ENCODE measurements around the gene C9.

Gene C9

DNA sequence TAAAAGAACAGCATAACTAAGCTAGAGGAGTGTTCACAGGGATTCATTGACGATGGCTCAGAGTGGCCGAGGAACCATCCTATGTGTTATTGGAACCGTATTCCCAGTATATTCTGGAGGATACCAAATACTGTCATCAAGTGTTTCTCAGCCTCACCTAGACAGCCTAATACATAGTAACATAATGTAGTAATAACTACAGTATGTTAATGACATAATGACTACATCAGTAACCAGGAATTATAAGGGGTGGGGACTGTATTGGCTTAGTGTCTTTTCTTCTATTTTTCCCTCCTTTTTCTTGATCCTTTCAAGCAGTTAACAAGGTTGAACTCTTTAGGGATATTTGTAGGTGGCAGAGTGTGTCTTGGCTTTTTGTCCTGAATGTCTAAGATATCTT is 26.6 kb upstream of the C9 start:
- no peaks in the 10 kb centered on the region for H3K4me1 Mint-ChIP-seq (ENCODE audit: low read depth)
- H3K27me3 Mint-ChIP-seq = no peaks in the 10 kb centered on the region
- H3K4me3 Mint-ChIP-seq = no peak overlapping the region
- no peak for DNase-seq
- no peaks in the 10 kb centered on the region for H3K9me3 Mint-ChIP-seq
- H3K27ac Mint-ChIP-seq = no peak overlapping the region
- H3K36me3 Mint-ChIP-seq (ENCODE audit: low read depth) = no peaks in the 10 kb centered on the region

DNA sequence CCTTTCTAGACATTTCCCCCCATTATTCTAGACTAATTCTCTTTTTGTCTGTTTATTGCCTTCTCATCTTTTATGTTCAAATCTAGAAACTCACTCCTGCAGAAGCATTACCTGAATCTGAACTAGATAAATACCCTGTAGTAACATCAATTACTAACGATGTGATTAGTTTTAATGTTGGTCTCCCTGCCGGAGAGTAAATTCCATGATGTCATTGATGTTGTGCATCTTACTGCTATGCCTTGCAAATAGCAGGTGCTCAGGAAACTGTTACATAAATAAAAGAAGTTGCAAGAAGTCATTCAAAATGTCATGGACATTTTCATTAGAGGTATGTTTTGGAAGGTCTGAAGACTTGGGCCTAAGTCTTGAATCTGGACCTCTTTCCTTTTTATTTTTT is 23.0 kb upstream of the C9 start:
- no peaks in the 10 kb centered on the region for H3K4me1 Mint-ChIP-seq (ENCODE audit: low read depth)
- H3K36me3 Mint-ChIP-seq (ENCODE audit: low read depth) = no peaks in the 10 kb centered on the region
- H3K27ac Mint-ChIP-seq = no peak overlapping the region
- DNase-seq = no peak
- H3K4me3 Mint-ChIP-seq = no peak overlapping the region
- H3K27me3 Mint-ChIP-seq = no peaks in the 10 kb centered on the region
- H3K9me3 Mint-ChIP-seq = no peaks in the 10 kb centered on the region

DNA sequence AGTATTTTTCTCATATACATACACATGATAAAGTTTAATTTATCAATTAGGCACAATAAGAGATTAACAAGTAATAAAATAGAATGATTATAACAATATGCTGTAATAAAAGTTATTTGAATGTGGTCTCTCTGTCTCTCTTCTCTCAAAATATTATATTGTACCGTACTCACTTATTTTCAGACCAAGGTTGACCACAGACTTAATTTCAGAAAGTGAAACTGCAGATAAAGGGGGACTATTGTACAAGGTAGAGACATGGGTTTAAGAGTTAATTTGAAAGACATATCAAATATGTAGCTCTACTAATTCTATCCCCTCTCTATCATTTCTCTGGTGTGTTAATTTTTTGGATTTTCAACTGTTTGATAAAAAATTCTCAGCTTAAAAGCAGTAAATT is 20.0 kb upstream of the C9 start:
- no peak for DNase-seq
- Mint-ChIP-seq H3K27ac (no peak overlapping the region), H3K4me3 (no peak overlapping the region), H3K27me3 (no peaks in the 10 kb centered on the region), H3K36me3 (ENCODE audit: low read depth) (no peaks in the 10 kb centered on the region), H3K4me1 (ENCODE audit: low read depth) (no peaks in the 10 kb centered on the region), H3K9me3 (no peaks in the 10 kb centered on the region)

DNA sequence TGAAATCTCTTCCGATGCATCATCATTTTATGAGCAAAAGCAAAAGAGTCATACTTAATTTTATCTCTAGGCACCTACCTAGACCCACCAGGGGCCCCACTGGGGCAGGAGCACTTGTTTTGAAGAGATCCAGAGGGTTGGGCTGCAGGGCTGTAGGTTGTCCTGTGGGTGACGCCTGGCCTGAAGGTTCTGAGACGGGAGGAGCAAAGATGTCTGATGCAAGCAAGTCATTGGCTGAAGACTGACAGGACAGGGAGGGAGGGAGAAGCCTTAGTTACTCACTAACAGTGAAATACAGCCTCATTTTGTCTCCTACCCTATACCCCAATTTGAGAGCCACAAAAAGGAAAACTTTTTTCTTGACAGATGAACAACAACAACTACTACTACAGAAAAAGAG is 17.1 kb upstream of the C9 start:
- H3K27ac Mint-ChIP-seq = no peak overlapping the region
- no peaks in the 10 kb centered on the region for H3K4me1 Mint-ChIP-seq (ENCODE audit: low read depth)

DNA sequence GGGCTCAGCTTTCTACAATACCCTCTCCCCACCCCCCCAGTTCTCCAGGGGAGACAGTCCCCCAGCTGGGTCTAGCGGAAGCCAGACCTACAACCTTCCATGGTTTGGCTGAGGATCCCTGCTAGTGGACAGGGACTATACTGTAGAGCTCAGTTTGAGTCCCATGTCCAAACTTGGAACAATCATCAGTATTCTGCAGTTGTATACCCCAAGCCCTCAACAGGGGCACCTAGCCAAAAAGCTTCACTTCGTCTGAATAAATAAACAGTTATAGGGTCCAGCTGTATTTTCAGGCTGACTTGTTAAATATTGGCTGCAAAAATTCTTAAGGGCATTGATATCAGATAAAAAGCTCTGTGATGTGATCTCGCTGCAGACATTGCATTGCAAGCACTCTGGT is 15.4 kb upstream of the C9 start:
- H3K4me1 Mint-ChIP-seq (ENCODE audit: low read depth) = no peaks in the 10 kb centered on the region
- H3K4me3 Mint-ChIP-seq = no peak overlapping the region
- no peak for DNase-seq
- no peaks in the 10 kb centered on the region for H3K36me3 Mint-ChIP-seq (ENCODE audit: low read depth)
- no peaks in the 10 kb centered on the region for H3K9me3 Mint-ChIP-seq
- peaks cover 15% of the 10 kb centered on the region for H3K27me3 Mint-ChIP-seq
- no peak overlapping the region for H3K27ac Mint-ChIP-seq

More for the DNA sequence above, 17.1 kb upstream of the C9 start:
- Mint-ChIP-seq H3K9me3 (no peaks in the 10 kb centered on the region), H3K36me3 (ENCODE audit: low read depth) (no peaks in the 10 kb centered on the region), H3K4me3 (no peak overlapping the region), H3K27me3 (peaks cover 3% of the 10 kb centered on the region)
- DNase-seq = no peak

DNA sequence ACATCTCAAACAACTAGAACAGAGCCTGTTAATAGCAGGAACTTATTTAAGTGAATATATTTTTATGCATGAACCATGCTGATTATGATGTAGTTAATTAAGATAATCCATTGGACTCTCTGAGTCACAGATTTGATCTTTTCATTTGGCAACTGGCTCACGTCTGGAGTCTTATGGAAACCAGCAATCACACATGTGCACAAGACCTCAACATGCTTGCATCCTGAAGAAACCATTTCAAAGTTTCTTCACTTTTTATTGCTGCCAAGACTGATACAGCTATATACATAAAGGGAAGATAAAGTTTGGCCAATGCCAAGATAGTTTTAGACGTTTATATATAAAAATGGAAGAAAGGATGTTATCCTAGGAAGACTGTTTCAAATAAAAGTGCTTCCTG is 13.3 kb upstream of the C9 start:
- DNase-seq = no peak
- no peaks in the 10 kb centered on the region for H3K36me3 Mint-ChIP-seq (ENCODE audit: low read depth)
- H3K27me3 Mint-ChIP-seq = peaks cover 15% of the 10 kb centered on the region
- H3K4me1 Mint-ChIP-seq (ENCODE audit: low read depth) = no peaks in the 10 kb centered on the region
- H3K4me3 Mint-ChIP-seq = no peak overlapping the region
- no peak overlapping the region for H3K27ac Mint-ChIP-seq
- H3K9me3 Mint-ChIP-seq = no peaks in the 10 kb centered on the region

DNA sequence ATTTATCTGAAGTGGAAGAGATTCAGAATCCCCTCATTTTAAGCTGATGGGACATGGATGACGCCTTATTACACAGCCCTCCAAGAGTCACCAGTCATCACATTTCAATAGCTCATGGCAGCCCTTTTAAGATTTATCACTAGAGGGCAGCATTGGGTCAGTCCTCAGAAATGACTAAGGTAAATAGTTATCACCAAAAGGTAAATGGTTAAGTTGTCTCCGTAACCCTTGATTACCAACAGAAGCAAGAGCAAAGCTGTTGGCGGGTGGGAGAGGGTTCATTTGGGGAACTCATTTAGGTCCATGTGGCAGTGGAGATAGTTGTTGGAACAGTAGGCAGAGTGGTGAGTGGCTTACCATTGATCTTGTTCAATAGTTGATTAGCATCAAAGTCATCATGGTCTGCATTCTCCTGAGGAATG is 12.0 kb upstream of the C9 start:
- Mint-ChIP-seq H3K27me3 (peaks cover 15% of the 10 kb centered on the region), H3K4me3 (no peak overlapping the region), H3K27ac (no peak overlapping the region), H3K9me3 (no peaks in the 10 kb centered on the region), H3K4me1 (ENCODE audit: low read depth) (no peaks in the 10 kb centered on the region), H3K36me3 (ENCODE audit: low read depth) (no peaks in the 10 kb centered on the region)
- DNase-seq = no peak

DNA sequence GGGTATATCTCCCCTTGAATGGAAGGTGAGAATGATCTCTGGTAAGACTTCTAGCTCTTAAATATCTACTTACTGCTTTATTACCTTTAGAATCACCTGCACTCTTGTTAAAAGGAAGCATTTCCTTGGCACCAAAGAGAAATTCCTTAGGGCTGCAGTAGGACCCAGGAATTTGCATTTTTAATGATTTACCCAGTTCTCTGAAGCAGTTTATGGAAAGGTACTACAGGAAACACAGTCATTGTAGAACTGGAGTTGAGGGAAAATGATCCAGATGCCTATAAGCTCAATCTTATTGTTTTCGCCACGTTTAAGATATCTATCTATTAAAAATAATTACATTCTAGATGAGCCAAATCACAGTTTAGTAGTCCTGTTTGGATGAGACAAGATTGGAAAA is 9.5 kb upstream of the C9 start:
- no peak for DNase-seq
- Mint-ChIP-seq H3K27ac (no peak overlapping the region), H3K4me3 (no peak overlapping the region), H3K27me3 (peaks cover 15% of the 10 kb centered on the region), H3K9me3 (no peaks in the 10 kb centered on the region), H3K36me3 (ENCODE audit: low read depth) (no peaks in the 10 kb centered on the region), H3K4me1 (ENCODE audit: low read depth) (peaks cover 2% of the 10 kb centered on the region)

DNA sequence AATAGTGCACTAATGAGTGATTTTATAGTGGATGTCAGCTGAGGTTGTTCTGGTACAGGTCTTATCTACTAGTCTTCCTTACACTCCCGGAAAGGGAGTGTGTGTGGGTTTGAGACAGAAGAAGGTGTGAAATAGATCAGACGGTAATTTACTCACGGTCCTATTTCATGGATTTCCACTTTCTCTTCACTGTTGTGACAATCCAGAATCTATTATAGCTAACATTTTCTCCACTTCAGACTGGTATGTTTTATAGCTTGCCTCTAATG is 7.0 kb upstream of the C9 start:
- no peak for DNase-seq
- H3K27me3 Mint-ChIP-seq = peaks cover 11% of the 10 kb centered on the region
- H3K4me3 Mint-ChIP-seq = no peak overlapping the region
- H3K36me3 Mint-ChIP-seq (ENCODE audit: low read depth) = no peaks in the 10 kb centered on the region
- H3K9me3 Mint-ChIP-seq = no peaks in the 10 kb centered on the region
- H3K4me1 Mint-ChIP-seq (ENCODE audit: low read depth) = peaks cover 2% of the 10 kb centered on the region
- no peak overlapping the region for H3K27ac Mint-ChIP-seq

DNA sequence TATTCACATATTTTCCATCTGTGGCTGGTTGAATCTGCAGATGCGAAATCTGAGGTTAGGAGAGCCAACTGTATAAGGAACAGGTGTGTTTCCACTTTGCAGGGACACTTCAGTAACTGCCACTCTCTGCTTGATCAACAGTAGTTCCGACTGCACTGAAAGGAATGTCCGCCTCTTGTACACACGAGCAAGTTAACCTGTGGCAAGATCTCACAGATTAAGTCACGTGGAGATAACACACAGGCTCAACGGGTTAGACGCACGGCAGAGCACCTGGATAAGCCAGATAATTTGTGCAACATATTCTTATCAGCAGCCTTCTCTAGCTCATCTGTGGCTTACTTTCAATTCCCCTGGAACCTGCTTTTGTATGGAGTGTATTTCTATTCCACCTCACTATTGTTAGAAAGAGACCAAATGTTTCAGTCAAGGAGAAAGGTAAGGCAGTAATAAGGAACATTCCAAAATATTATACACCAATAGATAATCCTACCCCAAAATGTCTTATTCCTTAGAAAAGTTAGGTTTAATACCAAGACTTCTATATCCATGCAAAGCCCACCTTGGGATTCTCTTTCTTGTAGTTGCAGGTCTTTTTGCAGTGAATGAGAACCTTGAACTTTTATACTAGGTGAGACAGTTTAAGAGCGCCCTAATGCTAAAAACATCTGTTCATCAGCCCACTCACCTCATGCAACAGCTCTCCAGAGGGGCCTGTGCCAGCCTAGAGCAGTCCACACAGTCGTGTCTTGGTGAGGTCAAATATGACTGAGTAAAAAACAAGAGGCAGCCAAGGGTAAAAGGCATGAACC is 6.5 kb upstream of the C9 start:
- Mint-ChIP-seq H3K27ac (no peak overlapping the region), H3K9me3 (no peaks in the 10 kb centered on the region)

DNA sequence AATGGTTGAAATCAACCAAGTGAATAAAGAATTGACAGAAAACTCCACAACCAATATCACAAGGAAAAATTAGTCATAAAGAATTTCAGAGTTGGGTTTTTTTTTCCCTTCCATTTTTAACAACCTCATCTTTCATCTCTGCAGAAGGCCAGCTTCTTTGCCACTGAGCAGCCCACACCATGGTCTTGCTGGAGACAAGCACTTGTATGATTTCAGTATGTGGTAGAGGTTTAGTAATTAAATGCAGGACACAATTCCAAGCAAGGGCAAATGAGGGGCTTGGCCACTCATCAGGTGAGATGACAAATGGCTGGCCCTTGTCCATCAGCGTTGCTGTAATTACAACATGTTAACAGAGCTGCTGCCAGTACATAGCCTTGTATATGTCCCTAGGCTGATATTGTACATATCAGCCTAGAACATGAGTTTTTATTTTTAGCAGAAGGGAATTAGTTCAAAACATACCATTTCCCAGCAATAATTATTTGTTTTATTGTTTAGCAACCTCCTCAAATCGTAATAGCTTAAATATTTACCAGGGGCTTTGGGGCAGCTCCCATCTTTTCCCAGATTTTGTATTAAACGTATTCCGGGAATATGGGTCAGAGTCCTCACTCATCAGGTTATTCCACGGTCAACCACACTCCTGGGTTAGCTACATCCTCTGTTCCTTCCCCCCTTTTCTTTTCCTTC is 5.0 kb upstream of the C9 start:
- DNase-seq = no peak
- Mint-ChIP-seq H3K27ac (no peak overlapping the region), H3K4me3 (no peak overlapping the region), H3K9me3 (no peaks in the 10 kb centered on the region), H3K4me1 (ENCODE audit: low read depth) (peaks cover 2% of the 10 kb centered on the region), H3K36me3 (ENCODE audit: low read depth) (no peaks in the 10 kb centered on the region), H3K27me3 (no peaks in the 10 kb centered on the region)

More for the DNA sequence above, 6.5 kb upstream of the C9 start:
- no peak overlapping the region for H3K4me3 Mint-ChIP-seq
- no peaks in the 10 kb centered on the region for H3K36me3 Mint-ChIP-seq (ENCODE audit: low read depth)
- H3K27me3 Mint-ChIP-seq = peaks cover 7% of the 10 kb centered on the region
- peaks cover 2% of the 10 kb centered on the region for H3K4me1 Mint-ChIP-seq (ENCODE audit: low read depth)
- DNase-seq = no peak

DNA sequence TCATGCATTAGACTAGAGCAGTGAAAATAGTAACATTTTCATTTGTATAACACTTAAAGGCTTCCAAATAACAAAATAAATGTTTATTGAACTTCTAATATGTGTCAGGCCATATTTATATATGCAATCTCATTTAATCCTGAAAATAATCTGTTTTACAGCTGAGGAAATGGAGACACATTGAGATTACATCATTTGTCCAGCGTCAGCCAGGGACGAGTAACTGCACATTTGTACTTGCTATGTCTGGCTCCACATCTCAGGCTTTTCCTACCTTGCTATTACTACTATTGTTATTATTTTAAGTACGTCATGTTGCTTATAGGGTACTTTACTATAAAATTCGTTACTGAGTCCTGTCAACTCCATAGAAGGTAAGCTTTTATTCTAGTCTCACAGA is 3.8 kb upstream of the C9 start:
- Mint-ChIP-seq H3K36me3 (ENCODE audit: low read depth) (no peaks in the 10 kb centered on the region), H3K27ac (no peak overlapping the region), H3K4me3 (no peak overlapping the region), H3K4me1 (ENCODE audit: low read depth) (peaks cover 2% of the 10 kb centered on the region), H3K27me3 (no peaks in the 10 kb centered on the region), H3K9me3 (no peaks in the 10 kb centered on the region)
- no peak for DNase-seq

DNA sequence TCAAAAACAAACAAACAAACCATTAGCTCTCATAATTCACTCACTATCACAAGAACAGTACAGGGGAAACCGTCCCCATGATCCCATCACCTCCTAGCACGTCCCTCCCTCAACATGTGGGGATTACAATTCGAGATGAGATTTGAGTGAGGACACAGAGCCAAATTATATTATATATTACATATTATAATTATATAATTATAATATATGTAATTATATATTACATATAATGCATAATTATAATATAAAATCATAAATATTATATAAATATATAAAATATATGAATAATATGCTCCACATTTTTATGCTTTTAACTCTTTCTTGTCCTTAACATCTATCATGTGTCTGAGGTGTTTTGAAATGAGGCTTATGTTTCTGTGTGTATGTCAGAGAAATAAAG is 3.4 kb upstream of the C9 start:
- Mint-ChIP-seq H3K9me3 (no peaks in the 10 kb centered on the region), H3K36me3 (ENCODE audit: low read depth) (no peaks in the 10 kb centered on the region), H3K27me3 (no peaks in the 10 kb centered on the region), H3K27ac (no peak overlapping the region), H3K4me1 (ENCODE audit: low read depth) (peaks cover 2% of the 10 kb centered on the region), H3K4me3 (no peak overlapping the region)
- DNase-seq = no peak

DNA sequence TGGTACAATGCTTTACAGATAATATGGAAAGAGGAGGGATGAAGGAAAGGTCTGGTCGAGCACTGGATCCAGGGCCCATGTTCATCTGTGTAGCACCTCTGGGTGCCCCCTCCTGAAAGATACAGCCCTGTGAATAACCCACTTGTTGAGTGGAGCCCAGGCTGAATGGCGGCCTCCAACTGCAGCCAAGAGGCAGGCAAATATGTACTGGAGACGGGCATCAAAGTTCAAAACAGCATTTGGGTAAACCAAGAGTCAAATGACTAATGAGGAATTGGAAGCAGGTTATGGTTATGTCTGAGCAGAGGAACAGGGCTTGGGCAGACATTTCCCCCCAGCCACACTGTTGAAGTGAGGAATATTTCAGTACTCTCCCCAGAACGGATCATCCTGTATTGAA is 1.1 kb downstream of the C9 start:
- DNase-seq = no peak
- no peaks in the 10 kb centered on the region for H3K27me3 Mint-ChIP-seq
- H3K27ac Mint-ChIP-seq = no peak overlapping the region
- peaks cover 5% of the 10 kb centered on the region for H3K4me1 Mint-ChIP-seq (ENCODE audit: low read depth)
- H3K4me3 Mint-ChIP-seq = no peak overlapping the region
- H3K9me3 Mint-ChIP-seq = peaks cover 4% of the 10 kb centered on the region
- no peaks in the 10 kb centered on the region for H3K36me3 Mint-ChIP-seq (ENCODE audit: low read depth)

DNA sequence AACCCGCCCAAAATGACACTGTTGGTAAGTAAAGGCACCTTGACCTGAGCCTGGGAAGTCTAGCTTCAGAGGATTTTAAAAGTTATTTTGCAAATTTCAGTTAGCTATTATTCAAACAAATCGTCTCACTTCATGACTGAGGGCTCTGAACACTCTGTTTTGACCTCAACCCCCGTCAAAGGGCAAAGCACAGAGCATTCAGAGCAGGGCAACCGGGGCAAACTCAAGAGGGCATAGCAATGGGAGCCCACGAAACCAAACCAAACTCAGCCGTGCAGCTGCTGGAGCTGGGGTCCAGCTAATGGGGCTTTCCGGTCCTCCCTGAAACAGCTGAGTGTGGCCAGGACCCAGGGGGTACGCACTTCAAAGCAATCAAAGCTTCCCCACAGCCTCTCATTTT is 1.6 kb downstream of the C9 start:
- Mint-ChIP-seq H3K9me3 (peaks cover 4% of the 10 kb centered on the region), H3K27me3 (no peaks in the 10 kb centered on the region), H3K36me3 (ENCODE audit: low read depth) (no peaks in the 10 kb centered on the region), H3K27ac (no peak overlapping the region), H3K4me1 (ENCODE audit: low read depth) (peaks cover 5% of the 10 kb centered on the region), H3K4me3 (no peak overlapping the region)
- DNase-seq = no peak

All from activated T-cell treated with anti-CD3 and anti-CD28 coated beads, Interleukin-2, amount 50 U/mL, for 24 hours (primary cell).